ENCODE results near the gene UGT2B17.

DNA sequence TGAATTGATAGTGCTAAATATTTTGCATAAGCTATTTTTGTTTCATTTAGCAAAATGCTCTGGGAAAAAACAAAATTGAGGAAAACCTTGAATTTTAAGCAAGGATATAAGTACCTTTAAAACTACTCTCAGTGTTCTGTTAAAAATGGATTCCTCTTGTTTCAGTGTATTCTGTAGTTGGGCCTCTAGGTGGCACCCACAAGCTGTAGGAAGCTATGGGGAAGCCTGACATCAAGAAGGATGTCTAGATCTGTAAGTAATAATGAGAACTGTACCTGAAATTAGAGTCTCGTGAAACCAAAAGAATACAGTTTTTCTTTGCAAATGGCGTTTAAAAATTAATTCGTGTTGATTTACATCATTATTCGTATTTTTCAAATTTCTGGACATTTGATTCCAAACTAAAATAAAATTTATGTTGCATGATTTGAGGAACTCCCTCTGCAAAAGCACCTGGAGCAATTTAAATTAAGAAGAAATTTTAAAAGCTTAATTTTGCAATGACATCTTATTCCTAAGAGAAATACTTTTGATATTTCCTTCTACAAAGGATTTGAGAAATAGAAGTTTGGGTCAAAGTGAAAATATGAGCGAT lies 77.6 kb downstream of the UGT2B17 start:
- TF ChIP-seq YY1 (IDR thresholded peaks at IDR 0.05): no peak
- TF ChIP-seq, protein P1, sequence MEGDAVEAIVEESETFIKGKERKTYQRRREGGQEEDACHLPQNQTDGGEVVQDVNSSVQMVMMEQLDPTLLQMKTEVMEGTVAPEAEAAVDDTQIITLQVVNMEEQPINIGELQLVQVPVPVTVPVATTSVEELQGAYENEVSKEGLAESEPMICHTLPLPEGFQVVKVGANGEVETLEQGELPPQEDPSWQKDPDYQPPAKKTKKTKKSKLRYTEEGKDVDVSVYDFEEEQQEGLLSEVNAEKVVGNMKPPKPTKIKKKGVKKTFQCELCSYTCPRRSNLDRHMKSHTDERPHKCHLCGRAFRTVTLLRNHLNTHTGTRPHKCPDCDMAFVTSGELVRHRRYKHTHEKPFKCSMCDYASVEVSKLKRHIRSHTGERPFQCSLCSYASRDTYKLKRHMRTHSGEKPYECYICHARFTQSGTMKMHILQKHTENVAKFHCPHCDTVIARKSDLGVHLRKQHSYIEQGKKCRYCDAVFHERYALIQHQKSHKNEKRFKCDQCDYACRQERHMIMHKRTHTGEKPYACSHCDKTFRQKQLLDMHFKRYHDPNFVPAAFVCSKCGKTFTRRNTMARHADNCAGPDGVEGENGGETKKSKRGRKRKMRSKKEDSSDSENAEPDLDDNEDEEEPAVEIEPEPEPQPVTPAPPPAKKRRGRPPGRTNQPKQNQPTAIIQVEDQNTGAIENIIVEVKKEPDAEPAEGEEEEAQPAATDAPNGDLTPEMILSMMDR (IDR thresholded peaks at IDR 0.05; ENCODE audit: low read depth, low read length, missing input control): peak; percentile 86
